DOHH2 (cell line): ENCODE data around the gene RCAN3.
"Not testable (repeated sequence)": the region's sequence is repeated elsewhere in the genome, so short reads cannot be mapped to it uniquely, and the experiment has no call there.

ENCODE experiments used
- H3F3A ChIP-seq: fragments of 200-600 bp; sonication (generic), shearing (Covaris generic); 2 replicates; pipeline ENCODE4 v1.6.0; 2016; ENCODE audit warnings: antibody characterized with exemption, mild to moderate bottlenecking; ENCODE audit not compliant: control insufficient read depth, insufficient read depth
- H3K27ac ChIP-seq: fragments of 200-600 bp; sonication (generic); 2 replicates; pipeline ENCODE4 v1.5.1; 2014; ENCODE audit warnings: low read depth, mild to moderate bottlenecking, low read length, moderate library complexity
- H3K27me3 ChIP-seq: fragments of 200-600 bp; sonication (generic); 2 replicates; pipeline ENCODE4 v1.6.1; 2014; ENCODE audit warnings: mild to moderate bottlenecking, low read length, mixed read lengths; ENCODE audit not compliant: control insufficient read depth
- H3K36me3 ChIP-seq: fragments of 200-600 bp; sonication (generic); 2 replicates; pipeline ENCODE4 v1.6.1; 2014; ENCODE audit warnings: mild to moderate bottlenecking, low read length, moderate library complexity, mixed read lengths; ENCODE audit not compliant: control insufficient read depth
- H3K4me1 ChIP-seq: fragments of 200-600 bp; sonication (generic); 2 replicates; pipeline ENCODE4 v1.6.1; 2014; ENCODE audit warnings: mild to moderate bottlenecking, low read length, mixed read lengths; ENCODE audit not compliant: control insufficient read depth
- H3K4me2 ChIP-seq: fragments of 200-600 bp; sonication (generic); 2 replicates; pipeline ENCODE4 v1.6.0; 2014; ENCODE audit warnings: mild to moderate bottlenecking, low read length, moderate library complexity
- H3K4me3 ChIP-seq: fragments of 200-600 bp; sonication (generic); 2 replicates; pipeline ENCODE4 v1.5.1; 2014; ENCODE audit warnings: mild to moderate bottlenecking, low read length, mixed read lengths
- H3K79me2 ChIP-seq: fragments of 200-600 bp; sonication (generic); 2 replicates; pipeline ENCODE4 v1.6.1; 2014; ENCODE audit warnings: mild to moderate bottlenecking, low read length, mixed read lengths; ENCODE audit not compliant: control insufficient read depth
- H3K9me2 ChIP-seq: fragments of 200-600 bp; sonication (generic); replicated peaks from 2 replicates; pipeline ENCODE4 v1.6.1; 2014; ENCODE audit warnings: mild to moderate bottlenecking, low read length, mixed read lengths; ENCODE audit not compliant: control insufficient read depth
- H3K9me3 ChIP-seq: fragments of 200-600 bp; sonication (generic); 2 replicates; pipeline ENCODE4 v1.6.1; 2014; ENCODE audit warnings: antibody characterized with exemption, low read length, mixed read lengths; ENCODE audit not compliant: control insufficient read depth, insufficient read depth
- H4K20me1 ChIP-seq: fragments of 200-600 bp; sonication (generic); 2 replicates; pipeline ENCODE4 v1.6.0; 2014; ENCODE audit warnings: low read depth, mild to moderate bottlenecking, antibody characterized with exemption, low read length, moderate library complexity; ENCODE audit not compliant: control insufficient read depth, insufficient read depth
- EZH2phosphoT487 ChIP-seq: fragments of 200-600 bp; sonication (generic); IDR thresholded peaks from 2 replicates; pipeline ENCODE4 v1.6.1; 2017; ENCODE audit warnings: borderline replicate concordance, mild to moderate bottlenecking, antibody characterized with exemption, low read length, moderate library complexity, mixed read lengths
- TF ChIP-seq, protein P1 (sequence below): fragments of 200-600 bp; sonication (generic); IDR thresholded peaks from one replicate; pipeline ENCODE4 v1.5.1; 2014; ENCODE audit warnings: antibody characterized with exemption, mild to moderate bottlenecking, low read depth, low read length; ENCODE audit not compliant: poor library complexity, severe bottlenecking

RCAN3 gene

DNA sequence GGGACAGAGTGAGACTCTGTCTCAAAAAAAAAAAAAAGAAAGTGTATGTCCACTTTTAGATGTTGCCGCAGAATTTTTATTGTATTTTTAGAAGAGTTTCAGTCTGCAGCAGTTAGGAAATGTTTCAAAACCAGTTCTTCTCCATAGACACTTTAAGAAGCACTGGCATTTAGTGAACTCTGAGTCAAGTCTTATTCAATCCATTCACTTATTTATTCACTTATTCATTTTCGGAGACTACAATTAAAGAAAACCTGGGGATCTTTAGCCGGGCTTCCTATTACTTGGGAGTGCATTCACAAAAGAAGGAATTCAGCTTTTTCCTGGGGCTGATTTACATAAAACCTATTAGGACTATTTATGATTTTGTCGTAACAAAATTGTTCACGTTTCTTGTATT, 12.3 kb downstream of the RCAN3 start:
- H3K4me1 ChIP-seq: no peaks in the 10 kb centered on the region
- no peaks in the 10 kb centered on the region for H4K20me1 ChIP-seq
- no peak overlapping the region for H3K4me3 ChIP-seq
- 0 out of 2 replicates have a peak, but pooled peaks cover 6% of the 10 kb centered on the region for H3F3A ChIP-seq
- no peaks in the 10 kb centered on the region for H3K9me2 ChIP-seq
- H3K27ac ChIP-seq: no peak overlapping the region
- TF ChIP-seq, protein P1, sequence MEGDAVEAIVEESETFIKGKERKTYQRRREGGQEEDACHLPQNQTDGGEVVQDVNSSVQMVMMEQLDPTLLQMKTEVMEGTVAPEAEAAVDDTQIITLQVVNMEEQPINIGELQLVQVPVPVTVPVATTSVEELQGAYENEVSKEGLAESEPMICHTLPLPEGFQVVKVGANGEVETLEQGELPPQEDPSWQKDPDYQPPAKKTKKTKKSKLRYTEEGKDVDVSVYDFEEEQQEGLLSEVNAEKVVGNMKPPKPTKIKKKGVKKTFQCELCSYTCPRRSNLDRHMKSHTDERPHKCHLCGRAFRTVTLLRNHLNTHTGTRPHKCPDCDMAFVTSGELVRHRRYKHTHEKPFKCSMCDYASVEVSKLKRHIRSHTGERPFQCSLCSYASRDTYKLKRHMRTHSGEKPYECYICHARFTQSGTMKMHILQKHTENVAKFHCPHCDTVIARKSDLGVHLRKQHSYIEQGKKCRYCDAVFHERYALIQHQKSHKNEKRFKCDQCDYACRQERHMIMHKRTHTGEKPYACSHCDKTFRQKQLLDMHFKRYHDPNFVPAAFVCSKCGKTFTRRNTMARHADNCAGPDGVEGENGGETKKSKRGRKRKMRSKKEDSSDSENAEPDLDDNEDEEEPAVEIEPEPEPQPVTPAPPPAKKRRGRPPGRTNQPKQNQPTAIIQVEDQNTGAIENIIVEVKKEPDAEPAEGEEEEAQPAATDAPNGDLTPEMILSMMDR: no peak
- no peak for TF ChIP-seq EZH2phosphoT487
- H3K36me3 ChIP-seq: no peaks in the 10 kb centered on the region
- H3K27me3 ChIP-seq: no peaks in the 10 kb centered on the region
- H3K79me2 ChIP-seq: no peaks in the 10 kb centered on the region
- H3K9me3 ChIP-seq: no peaks in the 10 kb centered on the region
- no peak overlapping the region for H3K4me2 ChIP-seq

DNA sequence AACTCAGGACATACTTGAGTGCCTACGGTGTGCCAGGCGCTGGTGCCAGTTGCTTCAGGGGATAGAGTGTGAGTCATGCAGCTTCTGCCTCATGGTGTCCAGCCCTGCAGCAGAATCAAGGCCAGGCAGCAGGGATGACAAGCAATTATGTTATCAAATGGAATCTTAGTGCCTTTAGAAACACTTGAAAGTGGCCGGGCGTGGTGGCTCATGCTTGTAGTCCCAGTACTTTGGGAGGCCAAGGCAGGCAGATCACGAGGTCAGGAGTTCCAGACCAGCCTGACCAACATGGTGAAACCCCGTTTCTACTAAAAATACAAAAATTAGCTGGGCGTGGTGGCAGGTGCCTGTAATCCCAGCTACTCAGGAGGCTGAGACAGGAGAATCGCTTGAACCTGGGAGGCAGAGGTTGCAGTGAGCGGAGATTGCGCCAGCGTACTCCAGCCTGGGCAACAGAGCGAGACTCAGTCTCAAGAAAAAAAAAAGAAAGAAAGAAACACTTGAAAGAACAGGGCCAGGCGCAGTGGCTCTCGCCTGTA, 13.1 kb downstream of the RCAN3 start:
- not testable (repeated sequence) for H3K4me3 ChIP-seq, H3K27me3 ChIP-seq, H3K36me3 ChIP-seq, H3K4me2 ChIP-seq, H3K9me3 ChIP-seq, H3K79me2 ChIP-seq, H3K27ac ChIP-seq, H3K4me1 ChIP-seq, H3F3A ChIP-seq, H4K20me1 ChIP-seq, H3K9me2 ChIP-seq

DNA sequence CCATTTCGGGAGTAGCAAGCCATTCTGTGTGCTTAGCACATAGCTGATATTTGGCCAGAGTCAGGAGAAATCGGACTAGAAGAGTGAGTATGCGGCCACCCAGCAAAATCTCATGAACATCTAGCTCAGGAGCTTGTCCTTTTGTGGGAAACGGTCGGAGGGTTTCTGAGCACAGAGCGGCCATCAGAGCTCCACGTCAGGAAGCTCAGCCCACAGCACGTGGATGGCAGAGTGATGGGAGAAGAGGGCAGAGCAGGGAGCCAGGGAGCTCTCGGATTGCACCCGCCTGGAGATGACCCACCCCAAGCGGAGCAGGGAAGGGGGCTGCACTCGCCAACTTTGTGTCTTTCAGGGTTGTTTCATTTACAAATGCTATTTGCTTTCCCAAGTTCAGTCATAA, 13.9 kb downstream of the RCAN3 start:
- Histone ChIP-seq H3K27ac (no peak overlapping the region), H3K4me1 (peaks cover 6% of the 10 kb centered on the region), H3K36me3 (peaks cover 5% of the 10 kb centered on the region; the same call in 1 of the 2 replicates), H3K4me3 (no peak overlapping the region), H3F3A (peaks cover 9% of the 10 kb centered on the region; the same call in 1 of the 2 replicates), H3K9me2 (no peaks in the 10 kb centered on the region), H3K9me3 (no peaks in the 10 kb centered on the region; the same call in 1 of the 2 replicates), H4K20me1 (no peaks in the 10 kb centered on the region), H3K79me2 (no peaks in the 10 kb centered on the region), H3K27me3 (no peaks in the 10 kb centered on the region), H3K4me2 (no peak overlapping the region)
- no peak for TF ChIP-seq EZH2phosphoT487
- TF ChIP-seq, protein P1: no peak

DNA sequence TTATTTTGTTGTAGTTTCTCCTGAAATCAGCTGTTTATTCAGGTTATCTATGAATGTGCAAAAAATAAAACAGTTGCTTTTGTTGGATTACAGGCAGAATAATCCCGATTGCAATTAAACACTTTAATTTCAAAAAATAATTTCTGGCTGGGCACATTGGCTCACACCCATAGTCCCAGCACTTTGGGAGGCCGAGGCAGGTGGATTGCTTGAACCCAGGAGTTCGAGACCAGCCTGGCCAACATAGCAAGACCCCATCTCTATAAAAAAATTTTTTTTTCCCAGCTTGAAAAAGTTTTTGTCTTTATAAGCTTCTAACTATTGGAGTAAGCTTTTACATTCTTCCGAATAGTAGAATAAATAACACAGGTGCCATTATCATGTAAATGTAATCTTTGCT, 15.3 kb downstream of the RCAN3 start:
- H3K4me1 ChIP-seq: peaks cover 18% of the 10 kb centered on the region
- no peaks in the 10 kb centered on the region for H3K79me2 ChIP-seq
- no peaks in the 10 kb centered on the region for H3K9me2 ChIP-seq
- no peaks in the 10 kb centered on the region for H4K20me1 ChIP-seq
- peaks cover 6% of the 10 kb centered on the region; the same call in 1 of the 2 replicates for H3F3A ChIP-seq
- TF ChIP-seq EZH2phosphoT487: no peak
- TF ChIP-seq, protein P1: no peak
- H3K36me3 ChIP-seq: peaks cover 5% of the 10 kb centered on the region; the same call in 1 of the 2 replicates
- no peak overlapping the region for H3K4me3 ChIP-seq
- H3K27ac ChIP-seq: no peak overlapping the region
- no peaks in the 10 kb centered on the region; the same call in 1 of the 2 replicates for H3K9me3 ChIP-seq
- H3K27me3 ChIP-seq: no peaks in the 10 kb centered on the region
- H3K4me2 ChIP-seq: no peak overlapping the region

DNA sequence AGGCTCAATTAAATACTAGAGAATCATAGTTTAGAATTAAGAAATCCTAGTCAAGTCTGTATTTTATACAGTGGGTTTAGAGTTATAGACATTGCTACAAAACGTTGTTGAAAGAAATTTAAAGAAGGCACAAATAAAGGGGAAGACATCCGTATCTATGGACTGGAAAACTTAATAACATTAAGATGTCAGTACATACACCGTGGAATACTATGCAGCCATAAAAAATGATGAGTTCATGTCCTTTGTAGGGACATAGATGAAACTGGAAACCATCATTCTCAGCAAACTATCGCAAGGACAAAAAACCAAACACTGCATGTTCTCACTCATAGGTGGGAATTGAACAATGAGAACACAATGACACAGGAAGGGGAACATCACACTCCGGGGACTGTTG, 17.6 kb downstream of the RCAN3 start:
- not testable (repeated sequence) for H3K4me2 ChIP-seq, H3K36me3 ChIP-seq, H3K9me3 ChIP-seq, H3K4me3 ChIP-seq, H3K27me3 ChIP-seq, H3K79me2 ChIP-seq, H3K27ac ChIP-seq, H4K20me1 ChIP-seq, H3K9me2 ChIP-seq, H3F3A ChIP-seq
- H3K4me1 ChIP-seq: peaks cover 30% of the 10 kb centered on the region
